Body of pancreas (tissue), 4 donors: ENCODE data around the gene ZFHX3.

Source experiments
- POLR2A ChIP-seq, 3 donors: fragments of 450-650 bp; IDR thresholded peaks; one replicate each; pipeline ENCODE4 v1.6.1; 2016; ENCODE audit warnings: antibody characterized with exemption in 3 of 3, mild to moderate bottlenecking in 2 of 3
- TF ChIP-seq, protein P1 (sequence below), 7 experiments: fragments of 450-650 bp in 4 of 7; fragments of 200-600 bp in 3 of 7; sonication (generic) in 3 of 7; IDR thresholded peaks; one replicate each; pipeline ENCODE4 v1.5.1; 2016 to 2019; ENCODE audit warnings: antibody characterized with exemption in 7 of 7

DNA sequence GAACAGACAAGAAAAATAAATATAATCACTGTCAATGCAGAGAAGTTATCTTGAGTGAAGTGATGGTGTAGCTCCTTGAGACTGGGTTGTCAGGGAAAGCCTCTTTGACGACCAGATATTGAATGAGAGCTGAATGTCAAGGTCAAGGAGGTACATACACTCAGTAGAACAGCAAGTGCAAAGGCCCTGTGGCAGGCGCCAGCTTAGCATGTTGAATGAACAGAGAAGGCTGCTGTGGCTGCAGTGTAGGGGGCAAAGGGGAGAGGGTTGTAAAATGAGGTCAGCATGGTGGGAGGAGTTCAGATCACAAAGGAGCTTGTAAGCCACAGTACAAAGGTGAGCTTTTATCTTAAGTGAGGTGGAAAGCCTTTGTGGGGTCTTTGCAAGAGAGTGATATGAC is 111.5 kb downstream of the ZFHX3 start:
- TF ChIP-seq, protein P1, sequence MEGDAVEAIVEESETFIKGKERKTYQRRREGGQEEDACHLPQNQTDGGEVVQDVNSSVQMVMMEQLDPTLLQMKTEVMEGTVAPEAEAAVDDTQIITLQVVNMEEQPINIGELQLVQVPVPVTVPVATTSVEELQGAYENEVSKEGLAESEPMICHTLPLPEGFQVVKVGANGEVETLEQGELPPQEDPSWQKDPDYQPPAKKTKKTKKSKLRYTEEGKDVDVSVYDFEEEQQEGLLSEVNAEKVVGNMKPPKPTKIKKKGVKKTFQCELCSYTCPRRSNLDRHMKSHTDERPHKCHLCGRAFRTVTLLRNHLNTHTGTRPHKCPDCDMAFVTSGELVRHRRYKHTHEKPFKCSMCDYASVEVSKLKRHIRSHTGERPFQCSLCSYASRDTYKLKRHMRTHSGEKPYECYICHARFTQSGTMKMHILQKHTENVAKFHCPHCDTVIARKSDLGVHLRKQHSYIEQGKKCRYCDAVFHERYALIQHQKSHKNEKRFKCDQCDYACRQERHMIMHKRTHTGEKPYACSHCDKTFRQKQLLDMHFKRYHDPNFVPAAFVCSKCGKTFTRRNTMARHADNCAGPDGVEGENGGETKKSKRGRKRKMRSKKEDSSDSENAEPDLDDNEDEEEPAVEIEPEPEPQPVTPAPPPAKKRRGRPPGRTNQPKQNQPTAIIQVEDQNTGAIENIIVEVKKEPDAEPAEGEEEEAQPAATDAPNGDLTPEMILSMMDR (IDR thresholded peaks at IDR 0.05) = no peak
- no peak for TF ChIP-seq POLR2A (IDR thresholded peaks at IDR 0.05)
